HG03066 (cell line): ENCODE measurements around the gene KLF14.
"Not testable (repeated sequence)": the region's sequence is repeated elsewhere in the genome, so short reads cannot be mapped to it uniquely, and the experiment has no call there.

Experiments
- ATAC-seq: cut with Tn5 transposase; IDR thresholded peaks from one replicate; pipeline ENCODE4 v1.9.1; 2021; ENCODE audit warnings: low read depth; ENCODE audit not compliant: unreplicated experiment

Gene KLF14

GRCh38 chr7:130733931-130734814 is at the start of gene KLF14:
KLF14 (minus strand) TSS chr7:130734207; CDS start chr7:130734033, 174 bp downstream.
- no peak for ATAC-seq

GRCh38 chr7:130781346-130781745 is 47.3 kb upstream of the KLF14 start:
- no peak for ATAC-seq

GRCh38 chr7:130777426-130777825 is 43.4 kb upstream of the KLF14 start:
- ATAC-seq: no peak

- not testable (repeated sequence) for ATAC-seq
These were observed 38.4 kb upstream of the KLF14 start for GRCh38 chr7:130772456-130772855.

- ATAC-seq: no peak
These were observed 34.8 kb upstream of the KLF14 start for GRCh38 chr7:130768854-130769253.

- ATAC-seq: not testable (repeated sequence)
These were observed 30.6 kb upstream of the KLF14 start for GRCh38 chr7:130764569-130764968.

- ATAC-seq: no peak
These were observed 24.5 kb upstream of the KLF14 start for GRCh38 chr7:130758429-130759056.

GRCh38 chr7:130756316-130756715 is 22.3 kb upstream of the KLF14 start:
- ATAC-seq: no peak

GRCh38 chr7:130752424-130752823 is 18.4 kb upstream of the KLF14 start:
- no peak for ATAC-seq

GRCh38 chr7:130750755-130751154 is 16.7 kb upstream of the KLF14 start:
- ATAC-seq: no peak

- no peak for ATAC-seq
These were observed 14.8 kb upstream of the KLF14 start for GRCh38 chr7:130748531-130749389.

GRCh38 chr7:130741331-130741995 is 7.5 kb upstream of the KLF14 start:
- ATAC-seq: no peak

GRCh38 chr7:130740606-130741005 is 6.6 kb upstream of the KLF14 start:
- no peak for ATAC-seq

GRCh38 chr7:130736298-130736900 is 2.4 kb upstream of the KLF14 start:
- ATAC-seq: no peak

GRCh38 chr7:130734815-130735716 is 1.1 kb upstream of the KLF14 start:
- no peak for ATAC-seq

GRCh38 chr7:130732980-130733930 is 752 bp downstream of the KLF14 start:
- ATAC-seq: no peak

GRCh38 chr7:130723784-130724183 is 10.2 kb downstream of the KLF14 start:
- ATAC-seq: no peak
